GM19043 (cell line): ENCODE data around the gene CORO1C.
"Not testable (repeated sequence)": the region's sequence is repeated elsewhere in the genome, so short reads cannot be mapped to it uniquely, and the experiment has no call there.

Experiments
- ATAC-seq: cut with Tn5 transposase; IDR thresholded peaks from one replicate; pipeline ENCODE4 v1.9.1; 2021; ENCODE audit warnings: low read depth; ENCODE audit not compliant: unreplicated experiment

CORO1C gene

DNA sequence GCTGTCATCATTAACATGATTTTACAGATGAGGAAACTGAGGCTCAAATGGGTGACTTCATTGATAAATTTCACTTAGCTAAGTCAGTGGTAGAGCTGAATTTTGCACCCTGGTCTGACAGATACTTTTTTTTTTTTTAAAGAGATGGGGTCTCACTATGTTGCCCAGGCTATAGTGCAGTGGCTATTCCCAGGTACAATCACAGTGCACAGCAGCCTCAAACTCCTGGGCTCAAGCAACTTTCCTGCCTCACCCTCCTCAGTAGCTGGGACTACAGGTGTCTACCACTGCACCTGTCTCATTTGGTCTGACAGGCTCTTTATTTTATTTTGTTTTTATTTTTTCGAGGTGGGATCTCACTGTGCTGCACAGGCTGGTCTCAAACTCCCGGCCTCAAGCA lies 24.2 kb upstream of the CORO1C start:
- ATAC-seq, result no peak

DNA sequence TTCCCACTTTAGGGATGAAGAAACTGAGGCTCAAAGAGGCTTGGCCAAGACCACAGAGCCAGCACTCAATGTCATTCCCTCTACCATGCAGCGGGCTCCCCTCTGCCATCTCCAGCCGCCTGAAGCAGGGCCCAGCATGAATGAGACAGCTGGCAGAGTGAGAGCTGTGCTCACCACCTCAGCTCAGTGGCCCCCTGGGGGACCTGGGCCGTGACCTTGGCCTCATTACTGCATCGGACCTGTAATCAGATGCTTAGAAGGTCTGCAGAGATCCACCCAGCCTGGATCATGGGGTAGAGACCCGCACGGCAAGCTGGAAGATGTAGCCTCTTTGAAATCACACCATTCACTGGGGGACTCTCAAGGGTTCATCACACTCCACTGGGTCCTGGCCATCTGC lies 22.7 kb upstream of the CORO1C start:
- ATAC-seq, result no peak

DNA sequence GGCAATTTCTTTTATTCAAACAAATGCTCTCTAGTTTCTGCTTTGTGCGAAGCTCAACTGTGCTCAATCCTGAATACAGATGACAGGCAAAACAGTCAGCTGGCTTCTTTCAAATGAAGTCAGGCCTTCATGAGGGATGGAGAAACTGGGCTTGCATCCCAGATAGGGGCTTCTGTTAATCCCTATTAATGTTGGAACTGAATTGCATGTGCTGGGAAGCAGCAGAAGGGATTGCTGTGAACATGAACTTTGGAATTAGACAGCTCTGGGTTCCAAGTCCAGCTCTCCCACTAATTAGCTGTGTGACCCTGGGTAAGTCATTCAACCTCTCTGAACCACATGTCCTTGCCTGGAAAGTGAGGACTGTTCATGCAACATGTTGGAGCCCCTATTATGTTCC lies 21.1 kb upstream of the CORO1C start:
- ATAC-seq, result no peak

DNA sequence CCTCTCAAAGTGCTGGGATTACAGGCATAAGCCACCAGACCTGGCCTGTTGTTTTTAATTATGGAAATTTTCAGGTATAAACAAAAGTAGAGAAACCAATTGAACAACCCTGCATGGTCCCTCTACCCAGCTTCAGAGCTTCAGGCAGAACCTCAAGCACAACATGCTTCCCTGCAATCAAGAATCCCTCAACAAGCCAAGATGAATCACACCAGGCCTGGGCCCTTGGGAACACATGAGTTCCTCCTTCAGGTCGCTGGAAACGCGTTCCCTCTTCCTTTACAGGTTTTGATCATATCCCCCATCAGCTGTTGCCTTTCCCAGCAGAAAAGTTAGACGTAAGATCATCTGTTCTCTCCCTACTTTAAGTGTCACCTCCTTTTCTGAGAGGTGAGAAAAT lies 20.5 kb upstream of the CORO1C start:
- no peak for ATAC-seq

DNA sequence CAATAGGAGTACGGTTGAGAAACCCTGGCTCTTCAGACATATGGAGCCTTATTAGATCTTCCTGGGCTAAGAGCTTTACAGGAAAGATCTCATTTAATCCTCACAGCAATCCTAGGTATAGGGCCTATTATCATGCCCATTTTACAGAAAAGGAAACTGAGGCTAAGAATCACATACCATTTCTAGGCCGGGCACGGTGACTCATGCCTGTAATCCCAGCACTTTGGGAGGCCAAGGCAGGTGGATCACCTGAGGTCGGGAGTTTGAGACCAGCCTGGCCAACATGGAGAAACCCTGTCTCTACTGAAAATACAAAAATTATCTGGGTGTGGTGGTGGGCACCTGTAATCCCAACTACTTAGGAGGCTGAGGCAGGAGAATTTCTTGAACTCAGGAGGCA lies 19.7 kb upstream of the CORO1C start:
- ATAC-seq, result not testable (repeated sequence)

DNA sequence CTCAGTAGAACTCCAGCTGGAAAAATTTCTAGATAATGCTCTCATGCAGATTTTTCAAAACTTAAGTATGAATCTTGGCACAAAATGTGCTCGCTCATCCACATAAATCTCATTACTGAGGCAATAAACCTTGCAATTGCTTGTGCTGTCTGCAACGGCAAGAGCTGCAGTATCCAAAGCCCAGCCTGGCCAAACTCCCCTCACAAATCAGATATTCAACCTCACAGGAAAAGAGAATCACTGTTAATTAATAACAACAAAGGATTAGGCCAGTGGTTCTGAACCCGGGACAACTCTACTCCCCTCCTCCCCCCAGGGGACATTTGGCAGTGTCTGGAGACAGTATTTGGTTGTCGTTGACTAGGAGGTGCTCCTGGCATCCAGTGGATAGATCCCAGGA lies 19.2 kb upstream of the CORO1C start:
- no peak for ATAC-seq

DNA sequence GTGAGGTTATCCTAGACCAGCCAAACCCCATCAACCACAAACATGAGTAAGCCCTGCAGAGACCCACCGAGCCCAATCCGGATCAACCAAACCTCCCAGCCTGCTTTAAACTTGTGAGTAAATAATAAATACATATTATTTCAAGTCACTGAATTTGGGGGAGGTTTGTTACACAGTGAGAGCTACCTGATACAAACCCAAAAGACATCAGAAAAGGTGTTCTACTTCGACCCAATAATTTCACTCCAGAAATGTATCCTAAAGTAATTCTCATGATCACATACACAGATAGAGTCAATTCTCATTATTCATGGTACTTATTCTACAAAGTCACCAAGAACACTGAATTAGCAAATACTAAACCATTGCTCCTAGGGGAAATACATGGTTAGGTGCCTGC lies 16.2 kb upstream of the CORO1C start:
- ATAC-seq, result no peak

DNA sequence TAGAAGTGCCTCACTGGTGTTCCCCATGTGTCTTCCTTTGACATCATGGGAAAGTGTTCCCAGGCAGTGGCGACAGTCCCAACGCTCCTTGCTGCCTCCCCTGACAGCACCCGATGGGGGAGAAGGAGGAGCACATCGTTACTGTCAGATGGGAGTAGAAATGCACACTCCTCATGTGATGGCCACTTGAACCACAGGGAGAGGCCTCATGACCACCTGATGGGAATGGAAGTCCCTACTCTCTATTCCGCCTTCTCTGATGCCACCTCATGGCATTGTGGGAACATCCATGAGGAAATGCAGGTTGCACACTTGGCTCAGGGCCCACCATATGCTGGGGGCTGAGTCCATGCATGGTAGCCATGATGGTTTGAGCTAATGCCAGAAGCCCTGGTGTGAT lies 14.3 kb upstream of the CORO1C start:
- no peak for ATAC-seq

DNA sequence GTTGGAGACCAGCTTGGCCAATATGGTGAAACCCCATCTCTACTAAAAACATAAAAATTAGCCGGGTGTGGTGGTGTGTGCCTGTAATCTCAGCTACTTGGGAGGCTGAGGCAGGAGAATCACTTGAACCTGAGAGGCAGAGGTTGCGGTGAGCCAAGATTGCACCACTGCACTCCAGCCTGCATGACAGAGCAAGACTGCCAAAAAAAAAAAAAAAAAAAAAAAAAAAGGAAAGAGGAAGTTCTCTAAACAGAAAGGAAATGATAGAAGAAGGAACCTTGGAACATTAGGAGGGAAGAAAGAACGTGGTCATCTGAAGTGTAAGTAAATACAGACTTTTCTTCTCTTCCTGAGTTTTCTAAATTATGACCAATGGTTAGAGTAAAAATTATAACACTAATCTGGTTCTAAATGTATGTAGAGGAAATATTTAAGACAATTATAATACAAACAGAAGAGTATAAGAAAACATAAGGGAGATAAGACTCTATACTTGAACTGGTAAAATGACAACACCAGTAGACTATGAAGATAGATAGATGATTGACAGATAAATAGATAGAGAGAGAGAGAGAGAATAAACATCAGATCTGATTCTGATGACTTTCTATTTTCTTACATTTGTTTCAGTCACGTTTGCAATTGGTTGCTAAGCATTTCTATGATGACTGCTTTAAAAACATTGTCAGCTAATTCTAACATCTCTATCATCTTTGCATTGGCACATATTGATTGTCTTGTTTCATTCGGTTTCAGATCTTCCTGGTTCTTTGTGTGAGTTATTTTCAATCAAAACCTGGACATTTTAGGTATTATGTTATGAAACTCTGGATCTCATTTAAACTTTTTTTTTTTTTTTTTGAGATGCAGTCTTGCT lies 12.9 kb upstream of the CORO1C start:
- no peak for ATAC-seq

DNA sequence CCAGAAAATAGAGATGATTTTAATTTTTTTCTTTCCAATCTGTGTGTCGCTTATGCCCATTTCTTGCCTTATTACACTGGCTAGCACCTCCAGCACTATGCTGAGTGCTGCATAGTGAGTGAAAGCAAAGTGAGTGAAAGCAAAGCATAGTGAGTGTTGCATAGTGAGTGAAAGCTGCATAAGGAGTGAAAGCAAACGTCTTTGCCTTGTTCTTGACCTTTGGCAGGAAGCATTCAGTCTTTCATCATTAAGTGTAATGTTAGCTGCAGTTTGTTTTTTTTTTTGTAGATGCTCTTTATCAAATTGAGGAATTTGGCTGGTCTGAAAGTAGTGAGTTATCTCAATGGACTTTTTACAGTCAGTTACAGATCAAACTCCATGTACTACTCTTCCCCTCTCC lies 6.9 kb upstream of the CORO1C start:
- no peak for ATAC-seq

DNA sequence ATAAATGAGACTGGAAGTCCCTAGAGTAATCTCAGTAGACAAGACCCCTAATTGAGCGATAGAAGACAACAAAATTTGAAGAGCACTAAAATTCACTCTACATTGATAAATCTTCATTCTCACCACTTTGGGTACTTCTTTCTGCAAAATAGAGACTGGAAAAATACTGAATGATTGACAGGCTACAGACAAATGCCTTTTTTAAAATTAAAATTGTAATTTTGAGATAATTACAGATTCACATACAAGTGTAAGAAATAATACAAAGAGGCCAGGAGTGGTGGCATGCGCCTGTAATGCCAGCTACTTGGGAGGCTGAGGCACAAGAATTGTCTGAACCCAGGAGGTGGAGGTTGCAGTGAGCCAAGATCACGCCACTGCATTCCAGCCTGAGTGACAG lies 4.5 kb upstream of the CORO1C start:
- ATAC-seq, result no peak

DNA sequence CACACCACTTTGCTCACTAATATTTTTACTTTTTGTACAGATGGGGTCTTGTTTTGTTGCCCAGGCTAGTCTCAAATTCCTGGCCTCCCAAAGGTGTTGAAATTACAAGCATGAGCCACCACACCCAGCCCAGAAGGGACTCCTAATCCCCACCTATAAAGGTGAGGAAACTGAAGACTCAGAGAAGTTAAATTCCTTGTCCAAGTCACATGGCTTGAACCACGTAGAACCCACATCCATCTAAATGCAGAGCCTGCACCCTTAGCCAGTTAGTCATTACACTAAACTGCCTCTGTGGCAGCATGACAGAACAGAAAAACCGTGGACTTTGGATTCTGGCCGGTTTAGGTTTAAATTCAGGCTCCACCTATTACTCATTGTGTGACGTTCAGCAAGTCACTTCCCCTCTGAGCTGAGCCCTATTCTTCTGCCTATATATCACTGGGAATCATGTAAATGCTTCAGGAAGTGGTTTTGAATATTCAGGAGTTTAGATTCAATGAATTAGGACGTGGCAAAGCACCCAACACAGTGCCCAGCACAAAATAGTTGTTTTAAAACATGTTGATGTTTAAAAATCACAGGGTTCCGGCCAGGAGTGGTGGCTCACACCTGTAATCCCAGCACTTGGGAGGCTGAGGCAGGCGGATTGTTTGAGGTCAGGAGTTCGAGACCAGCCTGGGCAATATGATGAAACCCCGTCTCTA lies 3.0 kb upstream of the CORO1C start:
- ATAC-seq, result no peak

DNA sequence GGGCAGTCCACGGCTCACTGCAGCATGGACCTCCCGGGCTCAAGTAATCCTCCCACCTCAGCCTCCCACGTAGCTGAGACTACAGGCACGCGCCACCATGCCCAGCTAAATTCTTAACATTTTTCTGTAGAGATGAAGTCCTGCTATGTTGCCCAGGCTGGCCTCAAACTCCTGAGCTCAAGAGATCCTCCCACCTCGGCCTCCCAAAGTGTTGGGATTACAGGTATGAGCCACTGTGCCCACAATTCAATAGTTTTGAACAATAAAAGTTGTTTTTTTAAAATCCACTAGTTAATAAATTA lies 1.9 kb upstream of the CORO1C start:
- ATAC-seq, result not testable (repeated sequence)

DNA sequence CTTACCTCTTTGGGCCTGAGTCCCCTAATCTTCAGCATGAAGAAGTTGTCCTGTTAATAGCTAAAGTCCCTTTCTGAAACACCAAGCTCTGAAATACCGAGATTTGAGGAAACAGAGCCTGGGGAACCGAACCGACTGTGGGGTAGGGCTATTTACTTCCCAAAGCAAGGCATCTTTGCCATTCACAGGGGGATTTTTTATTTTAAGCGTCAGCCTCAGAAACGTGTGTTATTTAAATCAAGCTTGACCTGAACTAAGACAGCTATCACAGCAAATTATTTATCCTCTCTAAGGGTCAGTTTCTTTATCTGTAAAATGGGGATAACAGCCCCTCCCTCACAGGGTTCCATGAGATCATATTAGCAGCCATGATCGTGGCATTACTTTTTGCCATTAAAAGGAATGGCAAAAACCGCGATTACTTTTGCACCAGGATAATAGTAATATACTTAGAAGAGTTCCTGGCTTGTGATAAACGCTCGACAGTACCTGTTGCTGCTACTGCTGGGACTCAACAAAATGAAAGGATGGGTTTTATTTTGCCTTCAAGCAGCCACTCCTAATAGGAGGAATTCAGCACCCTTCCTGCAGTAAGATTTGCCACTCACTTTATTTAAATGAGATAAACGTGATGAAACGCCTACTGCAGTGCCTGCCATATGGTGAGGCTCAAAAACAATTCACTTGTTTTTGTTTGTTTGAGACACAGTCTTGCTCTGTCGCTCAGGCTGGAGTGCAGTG lies 1.3 kb upstream of the CORO1C start:
- no peak for ATAC-seq

DNA sequence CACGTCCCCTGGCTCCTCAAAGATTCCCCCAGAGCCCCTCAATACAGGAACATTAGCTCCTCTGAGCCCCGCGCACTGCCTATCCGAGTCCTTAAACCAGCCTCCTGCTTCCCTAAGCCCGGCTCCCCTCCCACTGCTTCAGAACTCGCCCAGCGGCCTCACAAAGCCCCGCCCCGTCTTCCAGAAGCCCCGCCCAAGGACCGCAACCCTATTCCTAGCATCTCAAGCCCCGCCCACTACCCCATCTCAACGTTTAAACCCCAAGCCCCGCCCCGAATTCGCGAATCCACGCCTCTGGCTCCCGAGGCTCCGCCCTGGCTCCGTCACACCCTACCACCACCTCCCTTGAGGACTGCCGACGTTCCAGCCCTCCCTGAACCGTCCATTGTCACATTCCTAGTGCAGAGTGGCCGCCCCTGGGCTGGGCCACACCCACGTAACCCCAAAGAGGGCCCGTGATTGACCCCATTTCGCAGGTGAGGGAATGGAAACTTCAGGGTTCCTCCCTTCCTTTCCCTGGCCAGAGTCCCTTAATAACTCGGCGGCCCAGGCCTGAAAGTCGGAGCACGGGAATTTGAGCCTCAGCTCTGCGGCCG lies 646 bp upstream of the CORO1C start:
- peak; percentile 49 for ATAC-seq

DNA sequence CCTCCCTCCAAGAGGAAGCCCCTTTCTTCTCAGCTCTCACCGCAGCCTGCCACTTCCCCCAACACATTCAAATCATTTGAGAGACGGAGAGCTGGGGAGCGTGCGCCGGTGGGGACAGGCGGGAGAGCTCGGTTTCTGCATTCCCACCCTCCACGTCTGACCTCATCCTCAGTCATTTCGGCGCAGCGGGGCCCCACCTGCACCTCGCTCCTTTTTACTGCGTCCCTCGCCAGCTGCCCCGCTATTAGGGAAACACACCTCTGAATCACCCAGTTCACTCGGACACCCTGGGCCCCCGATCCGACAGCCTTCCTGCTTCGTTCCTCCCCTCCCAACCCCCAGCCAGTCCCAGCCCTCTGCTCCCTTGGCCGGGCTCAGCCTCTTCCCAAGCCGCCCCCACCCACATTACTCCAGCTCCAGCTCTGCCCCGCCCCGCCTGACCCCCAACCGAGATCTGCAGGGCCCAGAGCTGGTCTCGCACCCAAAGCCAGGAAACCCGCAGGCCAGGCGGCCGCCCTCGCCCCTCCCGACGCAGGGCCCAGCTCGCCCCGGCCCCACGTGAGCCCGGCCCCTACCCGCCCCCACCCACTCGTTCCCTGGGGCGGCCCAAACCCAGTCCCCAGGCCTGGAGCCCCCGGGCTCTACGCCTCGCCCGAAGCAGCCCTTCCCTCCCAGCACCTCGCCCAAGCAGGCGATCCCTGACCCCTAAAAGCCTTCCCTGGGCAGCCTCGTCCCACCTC lies 783 bp downstream of the CORO1C start:
- no peak for ATAC-seq

DNA sequence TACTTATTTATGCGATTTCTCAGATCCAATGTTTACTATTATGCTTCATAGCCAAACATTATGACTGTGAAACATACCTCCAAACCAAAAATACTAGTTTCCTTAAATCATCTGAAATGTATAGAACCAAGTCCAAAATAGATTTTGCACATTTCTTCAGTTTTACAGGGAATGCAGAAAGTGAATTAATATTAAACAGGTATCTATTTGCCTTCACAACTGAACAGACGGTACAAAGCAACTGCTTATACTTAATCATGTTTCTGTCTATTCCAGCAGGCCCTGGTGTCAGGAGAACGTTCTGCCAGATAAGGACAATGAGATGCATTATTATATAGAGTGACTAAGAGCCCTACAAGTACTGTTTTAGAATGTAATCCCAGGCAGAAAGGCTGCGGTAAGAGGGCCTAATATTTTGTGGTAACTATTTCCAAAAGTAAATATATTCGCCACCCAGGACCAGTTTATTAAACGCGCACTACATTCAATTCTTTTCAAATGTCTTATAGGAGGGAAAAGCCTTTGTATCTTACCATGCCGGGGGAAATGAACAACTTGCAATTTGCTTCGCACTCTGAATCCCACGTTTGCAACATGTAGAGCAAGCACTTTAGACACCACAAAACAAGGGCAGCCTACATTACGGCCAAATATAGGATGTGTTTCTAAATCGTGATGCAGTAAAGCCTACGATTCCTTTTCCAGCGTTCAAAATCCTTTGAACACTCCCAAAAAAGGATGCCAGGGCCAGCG lies 1.5 kb downstream of the CORO1C start:
- no peak for ATAC-seq

DNA sequence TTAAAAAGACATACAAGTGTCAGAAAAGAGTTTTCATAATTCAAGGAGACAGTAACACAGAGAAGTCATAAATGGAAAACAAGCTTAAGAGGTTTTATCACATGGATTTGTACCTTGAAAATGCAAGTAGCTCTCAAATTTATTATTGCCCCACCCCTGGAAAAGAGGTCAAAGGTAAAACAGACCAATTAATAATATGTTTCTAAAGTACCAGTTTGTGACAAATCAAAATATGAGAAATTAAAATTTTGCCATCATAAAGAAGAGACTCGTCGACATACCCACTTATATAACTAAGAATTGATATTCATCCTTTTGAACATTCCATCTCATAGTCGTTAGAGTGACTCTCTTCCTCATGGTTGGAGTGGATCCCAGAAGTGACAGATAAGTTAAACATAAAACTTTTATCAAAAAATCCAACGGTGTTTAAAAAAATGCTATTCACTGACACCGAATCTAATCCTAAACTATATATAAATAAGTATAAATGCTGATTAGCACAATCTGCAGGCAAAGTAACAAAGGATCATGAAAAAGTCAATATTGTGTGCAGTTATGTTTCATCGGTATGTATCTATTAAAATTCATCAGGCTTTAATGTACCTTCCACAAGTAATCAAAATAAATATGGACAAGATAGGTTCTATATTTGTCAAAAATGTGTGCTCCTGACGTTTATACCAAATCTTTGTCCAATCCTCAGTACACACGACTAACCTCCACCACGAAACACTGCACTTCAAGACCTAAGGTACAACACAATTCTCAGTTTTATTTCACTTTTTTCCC lies 2.3 kb downstream of the CORO1C start:
- ATAC-seq, result no peak
